Left cardiac atrium (tissue), 4 donors: ENCODE data around the gene GRPEL2. TPM values are rescaled to one million over a fixed set of nuclear protein-coding genes. Genes with fewer than 3 reads are reported as not detected.

Experiments
- ATAC-seq, 2 donors: fragments of 200-7000 bp; cut with Tn5 transposase; one replicate each; pipeline ENCODE4 v1.9.1; 2020; ENCODE audit warnings: mild to moderate bottlenecking in 2 of 2, moderate library complexity in 2 of 2
- DNase-seq: peaks from one replicate; pipeline ENCODE4 v3.0.0-alpha.2; 2020
- intact Hi-C, 2 donors: fragments of 100-400 bp; cut with DNase I; formaldehyde crosslinking; loops; one replicate each; pipeline versions ENCODE4 v1.14.1 to v1.15.1; 2022 to 2023
- total RNA-seq, 2 donors: library from RNA; stranded (reverse); fragmentation: NEBNext Ultra II Directional; extraction: Animal tissue kit (Norgen Biotek cat#: 25700); gene quantifications; one replicate each; pipeline ENCODE4 v1.2.1, GENCODE V29; 2021
- donor health status: DM: no; HTN: yes; CAD: no.
- donor health status: DM: no; HTN: yes; CAD: no; lungs with severe emphysema.
- donor health status: DM: yes; HTN: yes; CAD: no.
- donor health status: Dilated cardiomyopathy.

GRPEL2 gene
- total RNA-seq, 2 donors from 2014 or later, result 8.7 to 15.4 TPM

DNA sequence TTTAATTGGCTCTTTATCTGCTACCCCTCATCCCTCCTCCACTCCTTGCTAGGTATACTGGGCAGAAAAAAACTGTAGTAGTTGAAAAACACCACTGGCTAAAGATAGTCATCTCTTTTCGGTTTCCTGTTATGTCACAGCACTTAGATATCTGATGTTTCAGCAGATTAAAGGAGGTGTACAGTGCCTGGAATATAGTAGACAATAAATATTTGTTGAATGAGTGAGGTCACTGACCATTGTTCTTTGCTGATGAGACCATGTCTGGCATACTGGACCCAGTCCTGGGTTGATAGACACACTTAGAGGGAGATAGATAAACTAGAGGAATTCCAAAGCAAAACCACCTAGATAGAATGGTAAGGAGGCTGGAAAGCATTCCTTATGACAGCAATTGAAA is 3.2 kb downstream of the GRPEL2 start:
- no peak for DNase-seq
- ATAC-seq, result no peak
- intact Hi-C loops, result no loop called here

DNA sequence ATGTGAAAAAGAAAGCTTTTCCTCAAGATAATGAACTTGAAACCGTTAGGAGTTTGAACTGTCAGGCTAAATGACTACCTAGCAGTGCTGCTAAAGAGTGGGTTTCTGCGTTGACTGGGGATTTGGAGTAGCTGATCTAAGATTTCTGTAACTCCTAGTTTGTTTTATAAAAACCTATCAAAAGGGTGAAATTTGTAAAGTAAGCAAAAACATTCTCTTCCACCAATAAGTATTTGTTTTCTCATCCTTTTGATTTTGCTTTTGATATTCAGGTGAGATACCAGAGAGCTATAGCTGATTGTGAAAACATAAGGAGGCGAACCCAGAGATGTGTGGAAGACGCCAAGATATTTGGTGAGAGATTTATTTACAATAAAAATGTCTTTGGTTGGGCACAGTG is 4.1 kb downstream of the GRPEL2 start:
- DNase-seq (no peak), ATAC-seq (no peak)
- intact Hi-C loops, result no loop called here

DNA sequence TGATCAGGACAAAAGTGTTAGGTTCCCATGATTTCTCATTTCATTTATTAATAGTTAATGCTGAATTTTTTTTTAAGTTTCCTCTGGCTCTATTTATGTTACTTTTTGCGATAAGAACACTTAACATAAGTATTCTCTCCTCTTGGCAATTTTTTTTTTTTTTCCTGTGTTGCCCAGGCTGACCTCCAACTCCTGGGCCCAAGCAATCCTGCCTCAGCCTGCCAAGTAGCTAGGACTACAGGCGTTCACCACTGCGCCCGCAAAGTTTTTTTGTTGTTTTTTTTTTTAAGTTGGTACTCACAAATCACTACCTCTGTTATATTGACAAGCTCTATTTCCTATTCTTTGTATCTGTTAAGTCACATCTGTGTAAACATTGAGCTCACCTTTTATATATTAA is 6.9 kb downstream of the GRPEL2 start:
- ATAC-seq, result no peak
- intact Hi-C loops, result no loop called here

DNA sequence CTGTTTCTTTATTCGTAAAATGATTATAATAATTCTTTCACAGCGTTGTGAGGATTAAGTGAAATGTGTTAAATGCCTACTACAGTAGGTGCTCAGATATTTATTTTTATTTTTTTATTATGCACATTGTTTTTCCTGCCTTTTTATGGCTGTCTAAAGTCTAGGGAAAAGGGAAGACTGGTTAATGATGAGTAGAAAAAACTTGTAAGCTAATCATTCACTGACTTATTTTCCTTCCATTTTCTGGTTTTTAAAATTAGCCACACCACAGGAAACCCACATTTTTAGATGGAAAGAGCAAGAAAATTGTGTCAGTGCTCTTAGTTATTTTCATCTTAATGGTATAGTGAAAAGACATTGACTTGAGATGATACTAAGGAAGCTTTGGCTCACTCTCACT is 8.6 kb downstream of the GRPEL2 start:
- ATAC-seq (no peak), DNase-seq (no peak)
- intact Hi-C loops, result no loop called here

More for the DNA sequence above, 6.9 kb downstream of the GRPEL2 start:
- no peak for DNase-seq

DNA sequence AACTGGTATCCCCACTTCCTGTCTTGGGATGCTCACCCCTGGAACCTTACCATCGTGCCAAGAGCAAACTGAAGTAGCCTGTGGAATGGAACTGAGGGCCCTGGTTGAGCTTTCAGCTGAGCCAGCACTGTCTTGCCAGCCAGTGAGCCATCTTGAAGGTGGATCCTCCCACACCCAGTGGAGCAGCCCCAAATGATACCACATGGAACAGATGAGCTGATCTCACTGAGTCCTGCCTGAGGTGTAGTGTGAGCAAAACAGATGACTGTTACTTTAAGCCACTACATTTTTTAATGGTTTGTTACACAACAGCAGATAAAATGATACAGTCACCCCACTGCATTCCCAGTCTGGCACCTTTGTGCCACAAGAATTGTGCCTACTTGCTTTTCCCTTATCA is 10.4 kb downstream of the GRPEL2 start:
- DNase-seq, result no peak
- intact Hi-C loops, result no loop called here
- ATAC-seq, result no peak

DNA sequence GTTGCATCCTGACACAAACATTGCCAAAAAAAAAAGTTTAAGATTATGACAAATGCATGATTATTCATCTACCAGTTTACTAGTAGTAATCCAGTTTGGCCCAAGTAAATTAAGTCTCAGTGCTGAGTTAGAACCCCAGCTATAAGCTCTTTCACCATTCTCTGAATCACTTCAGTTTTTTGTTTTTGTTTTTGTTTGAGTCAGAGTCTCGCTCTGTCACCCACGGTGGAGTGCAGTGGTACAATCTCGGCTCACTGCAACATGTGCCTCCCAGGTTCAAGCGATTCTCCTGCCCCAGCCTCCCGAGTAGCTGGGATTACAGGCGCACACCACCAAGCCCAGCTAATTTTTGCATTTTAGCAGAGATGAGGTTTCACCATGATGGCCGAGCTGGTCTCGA is 11.1 kb downstream of the GRPEL2 start:
- intact Hi-C loops, result no loop called here
- no peak for ATAC-seq
- no peak for DNase-seq

DNA sequence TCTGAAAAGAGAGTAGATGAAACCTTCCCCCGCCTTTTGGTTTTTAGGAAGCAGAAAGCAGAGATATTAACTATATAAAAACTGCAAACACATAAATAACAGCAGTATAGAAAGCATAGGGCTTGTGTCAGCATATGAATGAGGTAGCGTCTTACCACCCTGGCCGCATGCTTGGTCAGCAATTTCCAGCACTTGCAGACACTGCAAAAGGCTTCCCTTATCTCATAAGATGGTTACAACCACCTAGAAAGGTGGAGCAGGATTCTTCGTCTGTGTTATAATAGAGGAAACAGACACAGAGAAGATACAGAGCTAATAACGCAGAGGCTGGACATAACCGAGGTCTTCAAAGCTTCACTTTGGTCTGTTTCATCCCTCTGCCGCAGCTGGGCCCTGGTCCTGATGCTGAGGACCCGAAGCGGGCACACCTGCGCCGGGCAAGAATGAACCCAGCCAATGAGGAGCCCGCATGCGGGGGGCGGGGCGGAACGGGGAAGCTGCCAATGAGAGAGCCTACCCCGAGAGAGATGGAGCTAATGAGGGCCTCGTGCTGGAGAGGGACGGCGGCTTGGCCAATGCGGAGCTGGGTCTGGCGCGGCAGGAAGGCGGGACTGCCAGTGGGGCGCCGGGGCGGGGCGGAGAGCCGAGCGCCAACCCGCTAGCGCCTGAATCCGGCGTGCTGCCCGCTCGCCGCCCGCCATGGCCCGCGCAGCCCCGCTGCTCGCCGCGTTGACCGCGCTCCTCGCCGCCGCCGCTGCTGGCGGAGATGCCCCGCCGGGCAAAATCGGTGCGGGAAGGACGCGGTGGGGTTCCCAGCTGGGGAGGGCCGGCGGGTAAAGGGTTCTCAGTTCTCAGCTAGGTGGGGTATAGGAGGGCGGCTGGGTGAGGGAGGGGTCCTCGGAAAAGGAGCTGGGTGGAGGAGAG is 12.3 kb downstream of the GRPEL2 start, which contains the start of gene PCYOX1L:
Gene PCYOX1L, plus strand, starts transcription at position 677 of the 924 bp plus-strand sequence. Its CDS starts 23 bp downstream, at position 700.
- intact Hi-C loops, result no loop called here
- peak; percentile 97 for DNase-seq

DNA sequence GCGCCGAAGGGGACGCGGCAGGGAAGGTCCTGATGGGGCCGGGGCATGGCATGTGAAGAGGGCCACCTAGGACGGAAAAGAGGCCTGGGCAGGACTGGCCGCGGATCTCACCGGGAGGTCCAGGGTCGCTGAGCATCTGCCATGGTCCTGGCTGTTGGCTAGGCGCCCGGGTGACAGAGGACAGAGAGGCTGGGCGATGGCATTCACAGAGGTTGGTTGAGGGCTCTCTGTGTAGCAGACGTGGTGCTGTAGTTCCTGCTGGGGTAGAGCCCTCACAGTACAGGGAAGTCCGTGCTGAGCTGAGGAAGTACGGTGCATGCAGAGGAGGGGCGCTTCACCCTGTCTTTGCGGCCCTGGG is 13.0 kb downstream of the GRPEL2 start:
- intact Hi-C loops, result no loop called here
- peak; percentile 63 for DNase-seq
- ATAC-seq, result peak; percentile 64 to 68

More for the DNA sequence above, 12.3 kb downstream of the GRPEL2 start, which contains the start of gene PCYOX1L:
- ATAC-seq, result peak; percentile 100

DNA sequence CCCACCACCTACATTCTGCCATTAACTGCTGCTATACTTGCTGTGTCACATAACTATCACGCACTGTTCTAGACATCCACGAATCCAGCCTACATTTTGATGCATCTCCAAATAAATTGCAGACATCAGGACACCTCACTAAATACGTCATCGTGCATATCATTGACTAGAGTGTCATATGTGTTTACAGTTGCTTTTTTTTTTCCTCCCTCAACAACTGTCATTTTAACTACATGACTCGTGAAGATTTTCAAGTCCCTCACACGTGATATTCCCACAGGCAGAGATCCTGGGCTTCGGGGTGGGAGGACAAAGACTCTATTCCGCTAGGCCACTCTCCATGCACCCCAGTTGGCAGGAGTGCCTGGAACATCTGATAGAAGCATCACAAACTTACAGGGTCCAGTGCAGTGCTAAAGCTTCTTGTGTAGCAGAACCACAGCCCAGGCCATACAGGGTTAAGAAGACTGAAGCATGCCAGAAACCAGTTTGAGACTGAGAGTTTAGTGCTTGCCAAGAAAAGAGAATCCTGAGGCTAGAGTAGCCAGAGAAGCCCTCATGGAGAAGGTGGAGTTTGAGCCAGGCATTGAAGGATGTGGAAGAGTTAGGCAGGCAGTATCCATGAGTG is 13.7 kb downstream of the GRPEL2 start:
- DNase-seq (no peak), ATAC-seq (no peak)
- intact Hi-C loops, result no loop called here

DNA sequence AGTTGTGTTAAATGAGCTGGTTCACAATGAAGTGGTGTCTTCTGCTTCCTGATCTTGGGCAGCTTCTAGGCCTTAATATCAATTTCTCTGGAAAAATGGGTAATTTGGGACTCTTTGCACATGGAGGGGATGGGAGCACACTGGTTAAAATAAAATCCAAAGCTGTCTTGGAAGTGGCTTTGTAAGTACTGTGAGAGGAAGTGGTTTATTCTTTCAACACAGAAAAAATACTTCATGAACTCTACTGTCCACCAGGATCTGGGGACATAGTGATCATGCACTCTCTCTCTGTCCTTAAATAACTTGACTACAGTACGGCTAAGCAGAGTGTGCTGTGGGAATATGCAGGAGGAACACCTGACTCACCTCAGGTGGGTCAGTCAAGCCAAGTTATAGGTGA is 15.0 kb downstream of the GRPEL2 start:
- ATAC-seq, result no peak
- intact Hi-C loops, result no loop called here
- no peak for DNase-seq

DNA sequence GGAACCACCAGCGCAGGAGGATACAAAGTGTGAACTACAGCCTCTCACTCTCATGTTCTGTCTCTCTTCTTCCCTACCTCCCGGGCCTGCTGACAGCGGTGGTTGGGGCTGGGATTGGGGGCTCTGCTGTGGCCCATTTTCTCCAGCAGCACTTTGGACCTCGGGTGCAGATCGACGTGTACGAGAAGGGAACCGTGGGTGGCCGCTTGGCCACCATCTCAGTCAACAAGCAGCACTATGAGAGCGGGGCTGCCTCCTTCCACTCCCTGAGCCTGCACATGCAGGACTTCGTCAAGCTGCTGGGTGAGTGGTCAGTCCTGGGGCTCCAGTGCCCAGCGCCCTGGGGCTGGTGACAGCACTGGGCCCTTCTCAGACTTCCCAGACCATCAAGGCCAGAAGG is 17.2 kb downstream of the GRPEL2 start:
- ATAC-seq (no peak), DNase-seq (no peak)
- intact Hi-C loops, result no loop called here

DNA sequence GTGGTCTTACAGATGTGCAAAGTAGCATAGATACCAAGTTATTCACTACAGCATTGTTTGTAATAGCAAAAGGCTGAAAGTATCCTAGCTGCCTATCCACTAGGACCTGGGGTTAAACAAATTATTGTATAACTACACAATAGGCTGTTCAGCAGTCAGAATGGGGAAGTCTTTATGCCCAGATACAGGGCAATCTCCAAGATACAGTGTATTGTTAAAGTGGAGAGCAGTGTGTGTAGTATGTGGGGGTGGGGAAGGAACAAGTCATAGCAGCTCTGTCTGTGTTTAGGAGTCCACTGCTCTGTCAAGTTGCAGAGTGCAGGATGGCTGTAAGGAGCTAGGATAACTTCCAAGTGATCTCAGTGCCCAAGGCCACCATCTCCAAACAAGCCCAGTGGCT is 18.1 kb downstream of the GRPEL2 start:
- ATAC-seq, result no peak
- intact Hi-C loops, result no loop called here

DNA sequence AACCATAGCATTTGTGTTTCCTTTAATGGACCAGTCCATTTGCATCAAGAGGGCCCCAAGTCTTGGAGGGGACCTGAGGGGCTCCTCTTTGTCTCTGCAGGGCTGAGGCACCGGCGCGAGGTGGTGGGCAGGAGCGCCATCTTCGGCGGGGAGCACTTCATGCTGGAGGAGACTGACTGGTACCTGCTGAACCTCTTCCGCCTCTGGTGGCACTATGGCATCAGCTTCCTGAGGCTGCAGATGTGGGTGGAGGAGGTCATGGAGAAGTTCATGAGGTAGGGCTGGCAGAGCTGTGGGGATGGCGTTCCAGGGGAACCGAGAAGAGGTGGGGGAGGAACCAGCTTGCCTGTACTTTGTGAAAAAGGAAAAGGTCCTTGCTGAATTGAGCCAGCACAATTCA is 18.6 kb downstream of the GRPEL2 start:
- no peak for ATAC-seq
- intact Hi-C loops, result no loop called here
- no peak for DNase-seq

More for the DNA sequence above, 18.1 kb downstream of the GRPEL2 start:
- no peak for DNase-seq

DNA sequence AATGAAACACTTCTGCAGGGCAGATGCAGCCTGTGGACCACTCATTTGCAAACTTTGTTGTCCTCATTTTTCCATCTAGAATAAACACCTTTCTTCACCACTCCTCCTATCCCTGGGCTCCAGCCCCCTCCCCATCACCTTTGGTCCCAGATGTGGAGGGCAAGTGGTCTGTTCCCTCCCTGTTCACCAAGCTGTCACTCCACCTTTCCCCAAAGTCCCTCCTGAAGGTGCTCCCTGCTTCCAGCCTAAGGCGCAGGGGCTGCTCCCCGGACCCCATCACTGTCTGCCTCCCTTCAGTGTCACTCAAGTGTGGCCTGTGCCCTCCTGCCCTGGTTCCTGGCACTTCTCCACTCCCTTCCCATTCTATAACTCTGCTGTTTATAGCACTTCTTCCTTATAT is 19.4 kb downstream of the GRPEL2 start:
- DNase-seq, result no peak
- intact Hi-C loops, result loop anchor here (5.0 kb wide), 2 partner anchors 47 to 97 kb away; no protein-coding TSS in a partner anchor
- ATAC-seq, result no peak

DNA sequence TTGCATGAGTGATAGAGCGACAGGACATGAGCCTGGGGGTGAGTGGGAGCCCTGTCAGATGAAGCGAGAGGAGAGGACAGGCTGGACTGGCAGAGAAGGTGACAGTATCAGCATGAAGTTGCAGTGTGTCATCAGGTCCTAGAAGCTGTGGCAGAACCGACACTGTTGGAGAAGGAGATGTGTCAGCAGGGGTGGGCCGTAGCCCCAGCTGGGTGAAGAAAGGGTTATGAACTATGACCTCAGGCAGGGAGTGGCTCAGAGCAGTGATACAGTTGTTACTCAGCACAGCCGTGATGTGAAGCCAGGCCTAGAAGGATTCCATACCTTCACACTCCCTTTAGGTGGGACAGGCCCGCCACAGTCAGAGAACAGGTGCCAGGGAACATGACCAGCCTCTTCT is 20.1 kb downstream of the GRPEL2 start:
- ATAC-seq (no peak), DNase-seq (no peak)
- intact Hi-C loops, result loop anchor here (5.0 kb wide), 2 partner anchors 48 to 98 kb away; no protein-coding TSS in a partner anchor

DNA sequence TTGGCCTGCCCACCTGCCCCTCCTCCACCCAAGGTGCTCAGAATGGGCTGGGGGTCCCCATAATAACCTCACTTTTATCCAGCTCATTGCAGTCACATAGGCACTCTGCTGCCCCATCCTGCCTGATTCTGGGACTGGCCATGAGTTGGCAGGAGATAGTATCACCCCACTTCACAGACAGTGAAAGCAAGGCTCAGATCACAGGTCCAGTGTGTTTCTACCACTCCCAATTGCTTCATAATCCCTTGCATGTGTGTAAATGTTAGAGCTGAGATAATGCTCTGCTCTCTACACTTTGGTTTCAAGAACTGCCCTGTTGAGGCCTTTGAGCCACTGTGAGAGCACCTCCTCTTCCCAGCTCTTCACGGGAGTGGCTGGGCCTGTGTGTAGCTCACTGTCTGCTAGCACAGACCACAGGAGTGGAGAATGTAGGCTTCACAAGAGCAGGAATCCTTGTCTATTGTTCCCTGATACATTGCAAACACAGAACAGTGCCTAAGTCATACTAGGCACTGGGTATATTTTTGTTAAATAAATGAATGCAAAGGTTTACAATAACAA is 20.9 kb downstream of the GRPEL2 start:
- ATAC-seq (no peak), DNase-seq (no peak)
- intact Hi-C loops, result loop anchor here (5.0 kb wide), 2 partner anchors 49 to 99 kb away; no protein-coding TSS in a partner anchor

DNA sequence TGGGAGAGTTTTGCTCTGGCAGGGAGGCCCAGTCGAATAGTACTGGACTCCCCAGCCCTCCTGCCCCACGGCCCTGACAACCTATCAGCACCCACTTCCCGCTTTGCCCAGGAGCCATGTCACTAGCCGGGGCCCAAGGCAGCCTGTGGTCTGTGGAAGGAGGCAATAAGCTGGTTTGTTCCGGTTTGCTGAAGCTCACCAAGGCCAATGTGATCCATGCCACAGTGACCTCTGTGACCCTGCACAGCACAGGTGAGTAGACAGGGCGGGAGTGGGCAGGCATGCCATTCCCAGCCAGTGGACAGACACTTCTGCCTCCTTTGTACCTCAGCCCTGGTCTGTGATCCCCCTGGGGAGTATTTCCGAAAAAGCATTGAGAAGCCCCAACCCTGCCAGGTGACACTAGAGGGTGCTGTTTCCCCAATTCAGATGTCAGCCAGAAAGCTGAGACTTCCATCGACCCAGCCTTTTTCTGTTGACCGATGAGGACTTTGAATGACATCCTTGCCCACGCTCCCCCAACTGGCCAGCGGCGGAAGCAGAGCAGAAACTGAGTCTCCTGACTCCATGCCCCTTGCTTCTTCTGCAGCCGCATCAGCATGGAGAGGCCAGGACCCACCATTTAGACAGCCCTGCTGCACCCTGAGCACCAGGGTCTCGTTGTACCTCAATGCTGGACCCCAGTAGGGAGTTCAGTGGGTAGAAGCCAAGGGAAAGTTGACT is 22.1 kb downstream of the GRPEL2 start:
- intact Hi-C loops, result loop anchor here (5.0 kb wide), 2 partner anchors 50 to 100 kb away; no protein-coding TSS in a partner anchor
- peak; percentile 50 to 61 for ATAC-seq
- DNase-seq, result peak; percentile 62

DNA sequence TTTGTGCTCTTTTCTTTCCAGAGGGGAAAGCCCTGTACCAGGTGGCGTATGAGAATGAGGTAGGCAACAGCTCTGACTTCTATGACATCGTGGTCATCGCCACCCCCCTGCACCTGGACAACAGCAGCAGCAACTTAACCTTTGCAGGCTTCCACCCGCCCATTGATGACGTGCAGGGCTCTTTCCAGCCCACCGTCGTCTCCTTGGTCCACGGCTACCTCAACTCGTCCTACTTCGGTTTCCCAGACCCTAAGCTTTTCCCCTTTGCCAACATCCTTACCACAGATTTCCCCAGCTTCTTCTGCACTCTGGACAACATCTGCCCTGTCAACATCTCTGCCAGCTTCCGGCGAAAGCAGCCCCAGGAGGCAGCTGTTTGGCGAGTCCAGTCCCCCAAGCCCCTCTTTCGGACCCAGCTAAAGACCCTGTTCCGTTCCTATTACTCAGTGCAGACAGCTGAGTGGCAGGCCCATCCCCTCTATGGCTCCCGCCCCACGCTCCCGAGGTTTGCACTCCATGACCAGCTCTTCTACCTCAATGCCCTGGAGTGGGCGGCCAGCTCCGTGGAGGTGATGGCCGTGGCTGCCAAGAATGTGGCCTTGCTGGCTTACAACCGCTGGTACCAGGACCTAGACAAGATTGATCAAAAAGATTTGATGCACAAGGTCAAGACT is 22.8 kb downstream of the GRPEL2 start:
- no peak for ATAC-seq
- intact Hi-C loops, result loop anchor here (5.0 kb wide), 2 partner anchors 51 to 101 kb away; no protein-coding TSS in a partner anchor
- no peak for DNase-seq

DNA sequence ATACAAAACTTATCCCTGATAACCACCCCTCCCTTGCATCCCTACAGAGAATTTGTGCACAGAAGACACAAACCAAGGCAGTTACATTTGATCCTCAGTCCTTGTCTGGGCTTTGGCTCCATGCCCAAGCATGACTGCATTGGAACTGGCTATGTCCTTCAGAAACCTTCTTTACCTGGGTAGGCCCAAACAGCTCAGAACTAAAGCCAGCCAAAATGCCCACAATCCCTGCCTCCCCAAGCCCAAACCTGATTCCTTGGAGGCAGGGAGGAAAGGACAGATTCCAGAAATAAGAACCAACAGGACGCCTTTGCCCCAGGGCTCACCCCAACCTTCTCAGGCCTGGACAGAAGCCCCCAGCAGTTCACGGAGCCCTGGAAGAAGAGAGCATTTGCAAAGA is 25.6 kb downstream of the GRPEL2 start:
- no peak for DNase-seq
- intact Hi-C loops, result loop anchor here in 1 of 2 donors (5.0 kb wide), 2 partner anchors 104 to 191 kb away; no protein-coding TSS in a partner anchor
- no peak for ATAC-seq
